Muscle of leg (tissue), 11 donors: ENCODE data around the gene SLC9A4. TPM values are rescaled to one million over a fixed set of nuclear protein-coding genes. Genes with fewer than 3 reads are reported as not detected.

Source experiments
- DNase-seq: peaks from one replicate; pipeline ENCODE4 v3.0.0; 2013
- H3K27ac ChIP-seq: one replicate; pipeline ENCODE4 v1.5.1; 2013; ENCODE audit warnings: mild to moderate bottlenecking, low read length, control low read depth
- H3K27me3 ChIP-seq: one replicate; pipeline ENCODE4 v1.6.1; 2013; ENCODE audit warnings: low read length; ENCODE audit not compliant: control insufficient read depth, insufficient read depth
- H3K36me3 ChIP-seq: one replicate; pipeline ENCODE4 v1.6.1; 2013; ENCODE audit warnings: low read length; ENCODE audit not compliant: control insufficient read depth, insufficient read depth
- H3K4me1 ChIP-seq: one replicate; pipeline ENCODE4 v1.6.1; 2013; ENCODE audit warnings: low read length; ENCODE audit not compliant: control insufficient read depth, insufficient read depth
- H3K4me3 ChIP-seq: one replicate; pipeline ENCODE4 v1.5.1; 2013; ENCODE audit warnings: low read length, control low read depth
- H3K9me3 ChIP-seq: replicated peaks from 2 replicates; pipeline ENCODE4 v1.6.1; 2013; ENCODE audit warnings: low read depth, low read length; ENCODE audit not compliant: control insufficient read depth
- WGBS: methylation state at CpG from one replicate; pipeline ENCODE4 v1.1.5; 2013; ENCODE audit warnings: missing lambda C conversion rate; ENCODE audit not compliant: insufficient coverage; 5-methylcytosine and 5-hydroxymethylcytosine counted together
- polyA plus RNA-seq, 8 donors: library from polyadenylated mRNA; unstranded; fragments of 120-200 nt; gene quantifications; one replicate each; pipeline versions ENCODE4 v1.2.1 to v1.2.3, GENCODE V29; 2013; ENCODE audit warnings: inconsistent platforms in 1 of 8, low replicate concordance in 1 of 8; ENCODE audit not compliant: insufficient read length in 8 of 8, insufficient read depth in 1 of 8
- total RNA-seq: library from RNA; stranded (reverse); fragments of 120-200 nt; gene quantifications from one replicate; pipeline ENCODE4 v1.2.4, GENCODE V29; 2013

Gene SLC9A4
- total and polyA plus RNA-seq, 9 donors = 0.02 to 0.16 (median 0.04) TPM; not detected in 6

DNA sequence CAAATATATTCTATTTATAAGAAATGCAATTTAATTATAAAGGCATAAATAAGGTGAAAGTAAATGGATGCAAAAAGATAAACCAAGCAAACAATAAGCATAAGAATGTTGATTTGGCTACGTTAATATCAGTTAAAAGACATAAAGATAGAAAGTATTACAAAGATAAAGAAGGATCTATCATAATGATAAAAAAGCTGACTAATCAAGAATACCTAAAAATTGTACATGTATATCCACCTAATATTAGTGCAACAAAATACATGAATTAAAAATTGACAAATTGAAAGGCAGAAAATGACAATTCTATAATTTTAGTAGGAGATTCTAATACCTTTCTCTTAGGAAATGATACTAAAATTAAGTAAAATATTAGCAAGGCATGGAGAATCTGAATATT is 21.5 kb downstream of the SLC9A4 start:
- no peaks in the 10 kb centered on the region for H3K9me3 ChIP-seq
- no peak overlapping the region for H3K4me3 ChIP-seq
- no peaks in the 10 kb centered on the region for H3K36me3 ChIP-seq
- WGBS = no CpG with 5 or more reads among the region's 1 CpG
- H3K4me1 ChIP-seq = no peaks in the 10 kb centered on the region
- no peaks in the 10 kb centered on the region for H3K27me3 ChIP-seq
- DNase-seq = no peak
- no peak overlapping the region for H3K27ac ChIP-seq

DNA sequence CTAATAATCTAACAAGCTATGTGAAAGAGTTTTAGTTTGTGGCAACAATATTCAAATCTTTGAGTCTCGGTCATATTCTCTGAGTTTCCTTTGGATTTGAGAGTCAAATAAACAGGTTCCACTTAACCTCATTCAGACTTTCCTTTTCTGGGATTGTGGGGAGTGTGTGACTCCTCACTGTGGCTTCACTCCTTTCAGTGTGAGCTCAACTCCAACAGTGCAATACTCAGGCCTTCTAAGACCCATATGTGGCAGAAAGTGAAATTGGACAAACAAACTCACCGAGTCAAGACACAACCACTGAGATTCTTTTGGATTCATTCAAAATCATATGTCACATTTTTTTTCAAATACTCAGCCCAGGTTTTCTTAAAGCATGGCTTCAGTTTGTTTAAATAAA is 25.4 kb downstream of the SLC9A4 start:
- WGBS = no CpG with 5 or more reads among the region's 2 CpGs
- no peaks in the 10 kb centered on the region for H3K36me3 ChIP-seq
- no peaks in the 10 kb centered on the region for H3K4me1 ChIP-seq
- no peak overlapping the region for H3K4me3 ChIP-seq
- H3K27ac ChIP-seq = no peak overlapping the region
- H3K27me3 ChIP-seq = peaks cover 2% of the 10 kb centered on the region
- no peaks in the 10 kb centered on the region for H3K9me3 ChIP-seq
- no peak for DNase-seq

DNA sequence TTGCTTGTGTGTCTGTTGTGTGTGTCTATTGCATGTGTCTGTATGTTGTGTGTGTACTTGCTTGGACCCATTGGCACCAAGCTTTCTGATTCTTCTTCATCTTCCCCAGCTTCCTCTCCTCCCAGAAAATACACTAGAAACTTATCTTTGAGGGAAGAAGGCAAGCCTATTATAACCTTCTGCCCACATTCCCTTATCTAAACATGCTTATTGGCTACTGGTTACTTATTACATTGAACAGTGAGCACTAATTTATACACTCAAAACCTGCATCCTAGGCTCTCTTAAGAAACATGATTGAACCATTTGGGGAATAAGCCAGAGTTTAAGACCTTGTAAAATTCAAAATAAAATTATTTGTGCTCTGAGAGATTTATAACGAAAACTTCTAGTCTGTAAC is 26.5 kb downstream of the SLC9A4 start:
- WGBS = no CpG with 5 or more reads among the region's 1 CpG
- Histone ChIP-seq H3K36me3 (no peaks in the 10 kb centered on the region), H3K27me3 (peaks cover 2% of the 10 kb centered on the region), H3K27ac (no peak overlapping the region), H3K9me3 (no peaks in the 10 kb centered on the region), H3K4me1 (no peaks in the 10 kb centered on the region), H3K4me3 (no peak overlapping the region)
- no peak for DNase-seq

DNA sequence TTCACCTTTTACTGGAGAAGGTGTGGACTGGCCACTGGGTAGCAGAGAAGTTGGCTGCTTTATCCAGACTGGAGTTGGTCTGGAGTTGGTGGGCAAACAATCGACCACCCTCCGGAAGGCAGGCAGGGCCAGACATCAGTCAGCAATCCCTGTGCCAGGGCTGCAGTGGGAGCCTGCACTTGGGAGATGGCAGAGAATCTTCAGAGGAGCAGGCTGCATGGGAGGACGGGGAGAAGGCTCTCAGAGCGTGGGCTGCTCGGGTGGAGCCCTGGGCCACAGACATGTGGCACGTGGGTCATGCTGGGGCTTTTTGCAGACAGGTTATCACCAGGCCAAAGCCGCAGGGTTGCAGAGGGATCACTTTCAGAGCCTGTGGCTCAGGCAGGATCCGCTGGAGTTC is 29.6 kb downstream of the SLC9A4 start:
- H3K9me3 ChIP-seq = no peaks in the 10 kb centered on the region
- no peak for DNase-seq
- H3K4me1 ChIP-seq = no peaks in the 10 kb centered on the region
- no peak overlapping the region for H3K4me3 ChIP-seq
- H3K27me3 ChIP-seq = peaks cover 2% of the 10 kb centered on the region
- no peak overlapping the region for H3K27ac ChIP-seq
- H3K36me3 ChIP-seq = no peaks in the 10 kb centered on the region
- WGBS = 79% methylated on average over 8 of the region's 8 CpGs

DNA sequence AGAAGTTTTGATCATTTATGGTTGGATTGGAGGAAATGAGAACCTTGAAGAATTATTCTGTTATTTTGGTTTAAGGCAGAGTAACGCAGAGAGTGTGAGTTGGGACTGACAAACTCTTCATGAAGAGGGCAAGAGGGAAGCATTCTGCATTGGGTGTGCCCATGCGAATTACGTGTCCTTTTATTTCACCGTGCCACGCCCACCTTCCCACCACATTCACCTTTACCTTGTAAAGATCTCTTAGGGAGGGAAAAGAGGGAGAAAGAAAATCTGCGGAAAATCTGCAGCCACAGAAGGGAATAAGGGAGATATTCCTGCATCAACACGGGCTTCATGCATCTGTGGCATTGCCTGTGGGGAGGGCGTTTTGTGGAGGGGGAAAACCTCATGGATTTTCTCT is 31.8 kb downstream of the SLC9A4 start:
- H3K9me3 ChIP-seq = no peaks in the 10 kb centered on the region
- DNase-seq = no peak
- H3K36me3 ChIP-seq = no peaks in the 10 kb centered on the region
- no peak overlapping the region for H3K4me3 ChIP-seq
- peaks cover 2% of the 10 kb centered on the region for H3K27me3 ChIP-seq
- 90% methylated on average over 2 of the region's 8 CpGs for WGBS
- H3K27ac ChIP-seq = no peak overlapping the region
- no peaks in the 10 kb centered on the region for H3K4me1 ChIP-seq

DNA sequence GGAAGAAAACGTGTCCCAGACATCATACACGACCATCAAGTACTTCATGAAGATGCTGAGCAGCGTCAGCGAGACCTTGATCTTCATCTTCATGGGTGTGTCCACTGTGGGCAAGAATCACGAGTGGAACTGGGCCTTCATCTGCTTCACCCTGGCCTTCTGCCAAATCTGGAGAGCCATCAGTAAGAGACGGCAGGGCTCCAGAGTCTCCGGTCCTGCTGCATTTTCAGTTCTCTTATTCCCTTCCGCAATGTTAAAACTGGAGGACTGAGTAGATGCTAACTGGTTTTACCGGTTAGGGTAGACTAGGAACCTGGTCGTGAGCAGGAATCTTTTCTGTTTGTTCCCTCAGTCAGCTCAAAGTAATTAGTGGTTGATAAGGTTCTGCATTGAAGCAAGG is 32.3 kb downstream of the SLC9A4 start:
- H3K27me3 ChIP-seq = peaks cover 2% of the 10 kb centered on the region
- no peaks in the 10 kb centered on the region for H3K4me1 ChIP-seq
- 75% methylated on average over 9 of the region's 10 CpGs for WGBS
- no peaks in the 10 kb centered on the region for H3K9me3 ChIP-seq
- no peak overlapping the region for H3K4me3 ChIP-seq
- no peaks in the 10 kb centered on the region for H3K36me3 ChIP-seq
- no peak overlapping the region for H3K27ac ChIP-seq
- peak; percentile 19 for DNase-seq

DNA sequence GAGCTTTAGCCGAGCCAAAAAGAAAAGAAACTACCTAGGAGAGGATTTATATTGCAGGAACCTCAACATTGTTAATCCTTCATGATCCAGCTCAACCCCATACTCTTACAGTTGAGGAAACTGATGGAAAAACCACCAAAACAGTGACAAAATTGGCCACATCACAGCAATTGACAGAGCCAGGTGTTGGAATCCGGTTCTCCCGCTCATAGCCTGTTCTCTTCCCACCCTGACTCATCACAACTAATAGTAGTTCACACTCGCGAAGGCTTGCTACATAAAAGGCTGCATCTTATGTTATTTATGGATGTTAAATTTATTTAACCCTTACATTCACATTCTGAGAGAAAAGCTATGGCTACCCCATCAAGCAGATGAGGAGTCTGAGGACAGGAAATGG is 33.7 kb downstream of the SLC9A4 start:
- Histone ChIP-seq H3K36me3 (no peaks in the 10 kb centered on the region), H3K27ac (no peak overlapping the region), H3K4me1 (no peaks in the 10 kb centered on the region), H3K4me3 (no peak overlapping the region), H3K27me3 (peaks cover 2% of the 10 kb centered on the region), H3K9me3 (no peaks in the 10 kb centered on the region)
- WGBS = no CpG with 5 or more reads among the region's 5 CpGs
- no peak for DNase-seq

DNA sequence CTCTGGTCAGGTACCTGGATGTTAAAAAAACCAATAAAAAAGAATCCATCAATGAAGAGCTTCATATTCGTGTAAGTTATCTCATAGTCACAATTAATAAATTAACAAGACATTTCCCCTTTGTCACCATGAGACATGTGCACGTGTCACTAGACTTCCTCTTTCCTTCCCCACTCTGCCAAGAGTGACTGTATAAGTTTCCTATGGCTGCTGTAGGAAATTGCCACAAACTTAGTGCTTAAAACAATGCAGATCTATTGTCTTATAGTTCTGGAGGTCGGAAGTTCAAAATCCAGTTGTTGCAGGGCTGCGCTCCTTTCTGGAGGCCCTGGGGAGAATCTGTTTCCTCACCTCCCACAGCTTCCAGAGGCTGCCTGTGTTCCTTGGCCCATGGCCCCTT is 35.8 kb downstream of the SLC9A4 start:
- no peaks in the 10 kb centered on the region for H3K27me3 ChIP-seq
- H3K9me3 ChIP-seq = no peaks in the 10 kb centered on the region
- no peak overlapping the region for H3K4me3 ChIP-seq
- H3K27ac ChIP-seq = no peak overlapping the region
- 38% methylated on average over 2 of the region's 4 CpGs for WGBS
- H3K36me3 ChIP-seq = no peaks in the 10 kb centered on the region
- DNase-seq = no peak
- no peaks in the 10 kb centered on the region for H3K4me1 ChIP-seq

DNA sequence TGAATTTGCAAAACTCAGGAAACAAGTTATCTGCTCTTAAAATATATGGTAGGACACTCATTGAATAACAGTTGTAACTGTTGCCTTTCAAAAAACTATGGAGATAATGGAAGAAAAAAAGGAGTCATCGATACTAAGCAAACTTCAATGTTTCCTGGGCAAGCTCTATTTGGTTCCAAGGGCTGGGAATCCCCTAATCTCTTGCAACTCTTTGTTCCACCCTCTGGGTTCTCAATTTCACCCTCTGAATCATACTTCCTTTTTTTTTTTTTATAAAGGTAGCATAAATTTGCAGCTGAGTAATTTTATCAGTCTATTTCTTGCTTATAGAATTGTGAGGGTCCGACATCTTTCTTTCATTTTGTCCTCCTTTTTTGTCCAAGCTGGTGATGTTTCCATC is 36.7 kb downstream of the SLC9A4 start:
- H3K4me3 ChIP-seq = no peak overlapping the region
- 83% methylated on average over 1 of the region's 2 CpGs for WGBS
- no peaks in the 10 kb centered on the region for H3K9me3 ChIP-seq
- no peaks in the 10 kb centered on the region for H3K27me3 ChIP-seq
- no peak for DNase-seq
- H3K4me1 ChIP-seq = no peaks in the 10 kb centered on the region
- H3K36me3 ChIP-seq = no peaks in the 10 kb centered on the region
- H3K27ac ChIP-seq = no peak overlapping the region

DNA sequence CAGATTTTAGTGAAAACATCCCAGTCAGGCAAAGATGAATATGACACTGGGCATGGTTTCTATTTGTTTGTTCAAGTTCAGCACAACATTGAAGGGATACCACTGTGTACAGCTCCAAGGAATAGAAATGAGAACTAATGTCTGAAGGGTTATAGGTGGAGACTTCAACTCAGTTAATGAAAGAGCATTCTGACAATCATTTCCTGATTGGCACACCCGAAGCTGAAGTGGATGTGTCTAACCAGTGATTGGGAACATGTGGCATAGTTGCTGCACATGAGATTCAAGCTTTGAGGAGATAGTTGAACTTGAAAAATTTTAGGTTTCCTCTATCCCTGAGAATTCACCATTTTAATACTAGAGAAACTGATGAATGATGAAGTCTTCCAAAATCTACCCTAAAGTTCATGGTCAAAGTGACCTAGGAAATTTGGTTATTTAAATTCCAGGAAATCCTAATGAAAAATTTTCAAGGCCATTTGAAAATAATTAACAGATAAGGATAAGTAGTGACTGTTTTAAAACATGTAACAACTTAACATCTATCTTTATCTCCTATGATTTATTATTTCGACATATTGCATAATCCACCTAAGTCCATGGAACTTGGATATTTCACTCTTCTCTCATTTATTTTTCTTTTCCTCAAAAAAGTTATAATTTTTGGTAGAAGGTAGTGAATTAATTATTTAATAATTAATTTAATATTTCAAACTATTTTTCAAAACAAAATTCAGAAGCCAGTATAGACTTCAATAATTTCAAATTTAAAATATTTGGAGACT is 38.0 kb downstream of the SLC9A4 start:
- no peak overlapping the region for H3K27ac ChIP-seq
- DNase-seq = no peak
- H3K9me3 ChIP-seq = no peaks in the 10 kb centered on the region
- no peaks in the 10 kb centered on the region for H3K4me1 ChIP-seq
- H3K4me3 ChIP-seq = no peak overlapping the region
- WGBS = no CpG with 5 or more reads among the region's 2 CpGs
- no peaks in the 10 kb centered on the region for H3K36me3 ChIP-seq
- no peaks in the 10 kb centered on the region for H3K27me3 ChIP-seq

DNA sequence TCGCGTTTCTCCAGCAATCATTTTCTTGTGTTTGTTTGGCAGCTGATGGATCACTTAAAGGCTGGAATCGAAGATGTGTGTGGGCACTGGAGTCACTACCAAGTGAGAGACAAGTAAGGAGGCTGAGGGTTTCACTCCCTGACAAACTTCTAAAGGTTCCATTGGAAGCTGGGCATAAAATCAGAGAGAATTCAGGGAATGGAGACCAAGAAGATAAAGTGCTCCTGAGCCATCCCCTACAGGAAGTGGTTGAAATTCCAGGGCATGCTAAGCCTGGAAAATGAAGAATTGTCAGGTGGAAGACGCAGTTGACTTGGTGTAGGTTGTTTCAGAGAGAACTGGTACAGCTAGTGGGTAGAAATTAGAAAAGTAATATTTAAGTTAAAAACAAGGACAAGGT is 39.1 kb downstream of the SLC9A4 start:
- DNase-seq = no peak
- H3K27ac ChIP-seq = no peak overlapping the region
- no peaks in the 10 kb centered on the region for H3K27me3 ChIP-seq
- H3K36me3 ChIP-seq = no peaks in the 10 kb centered on the region
- no peaks in the 10 kb centered on the region for H3K9me3 ChIP-seq
- 86% methylated on average over 2 of the region's 4 CpGs for WGBS
- H3K4me3 ChIP-seq = no peak overlapping the region
- H3K4me1 ChIP-seq = no peaks in the 10 kb centered on the region
